ENCODE measurements around the gene PYCR2.

DNA sequence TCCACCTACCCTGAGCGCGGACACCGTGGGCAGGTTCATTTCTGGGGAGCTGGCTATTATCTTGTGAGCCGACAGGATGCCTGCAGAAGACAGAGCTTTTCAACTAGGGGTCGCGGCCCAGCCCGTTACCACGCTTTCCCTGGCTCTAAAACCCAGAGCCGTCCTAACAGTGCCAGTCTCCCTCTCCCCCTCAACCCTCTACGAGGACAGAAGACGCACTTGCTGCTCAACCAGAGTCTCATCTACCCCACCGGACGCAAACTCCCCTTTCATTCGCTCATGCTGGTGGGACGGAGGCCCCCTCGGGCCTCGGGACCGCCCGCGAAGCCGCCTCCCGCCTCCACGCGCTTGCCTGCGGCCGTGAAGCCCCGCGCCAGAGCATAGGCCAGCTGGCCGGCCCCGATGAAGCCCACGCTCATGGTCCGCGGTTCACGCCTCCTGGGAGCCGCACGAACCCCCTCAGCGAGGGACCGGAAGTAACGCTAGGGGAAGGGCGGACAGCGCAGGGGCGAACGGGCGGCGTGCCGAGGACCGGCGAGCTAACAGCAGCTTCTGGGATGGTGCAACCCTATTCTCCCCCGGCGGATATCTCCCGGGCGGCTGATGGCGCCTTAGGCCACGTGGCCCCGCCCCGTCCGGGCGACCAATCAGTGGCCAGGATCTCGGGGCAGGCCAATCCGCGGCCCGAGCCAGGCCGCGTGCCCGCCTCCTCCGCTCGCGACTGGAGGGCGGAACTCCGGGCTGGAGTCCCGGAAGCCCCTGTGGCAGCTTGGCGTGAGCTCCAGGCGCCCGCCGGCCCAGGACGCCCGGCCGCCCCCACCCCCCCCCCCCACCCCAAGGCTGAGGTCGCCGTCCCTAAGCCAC lies at the start of gene PYCR2:
- TF ChIP-seq, protein P1, sequence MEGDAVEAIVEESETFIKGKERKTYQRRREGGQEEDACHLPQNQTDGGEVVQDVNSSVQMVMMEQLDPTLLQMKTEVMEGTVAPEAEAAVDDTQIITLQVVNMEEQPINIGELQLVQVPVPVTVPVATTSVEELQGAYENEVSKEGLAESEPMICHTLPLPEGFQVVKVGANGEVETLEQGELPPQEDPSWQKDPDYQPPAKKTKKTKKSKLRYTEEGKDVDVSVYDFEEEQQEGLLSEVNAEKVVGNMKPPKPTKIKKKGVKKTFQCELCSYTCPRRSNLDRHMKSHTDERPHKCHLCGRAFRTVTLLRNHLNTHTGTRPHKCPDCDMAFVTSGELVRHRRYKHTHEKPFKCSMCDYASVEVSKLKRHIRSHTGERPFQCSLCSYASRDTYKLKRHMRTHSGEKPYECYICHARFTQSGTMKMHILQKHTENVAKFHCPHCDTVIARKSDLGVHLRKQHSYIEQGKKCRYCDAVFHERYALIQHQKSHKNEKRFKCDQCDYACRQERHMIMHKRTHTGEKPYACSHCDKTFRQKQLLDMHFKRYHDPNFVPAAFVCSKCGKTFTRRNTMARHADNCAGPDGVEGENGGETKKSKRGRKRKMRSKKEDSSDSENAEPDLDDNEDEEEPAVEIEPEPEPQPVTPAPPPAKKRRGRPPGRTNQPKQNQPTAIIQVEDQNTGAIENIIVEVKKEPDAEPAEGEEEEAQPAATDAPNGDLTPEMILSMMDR (IDR thresholded peaks at IDR 0.05): peak in 1 of 6 experiments; percentile 16
- peak; percentile 75 to 90 for TF ChIP-seq POLR2A (IDR thresholded peaks at IDR 0.05)

Measured in Peyer's patch (tissue), 4 donors.